ENCODE measurements around the gene TET3. TPM values are rescaled to one million over a fixed set of nuclear protein-coding genes. Genes with fewer than 3 reads are reported as not detected.

Gene TET3
- total and polyA plus RNA-seq, 2 of the 4 experiments (the other 2 are of a cell fraction) = 1.6 to 1.8 TPM

- Histone ChIP-seq H3K18ac (ENCODE audit: low read depth, low read length) (no peak overlapping the region), H2BK15ac (ENCODE audit: low read depth, low read length) (no peak overlapping the region), H2AK5ac (ENCODE audit: low read depth, low read length) (no peak overlapping the region), H2BK5ac (ENCODE audit: low read depth, low read length, poor library complexity, severe bottlenecking) (no peak overlapping the region), H4K8ac (ENCODE audit: low read depth in 2 of 2, low read length in 2 of 2) (no peak overlapping the region), H4K5ac (ENCODE audit: low read depth, low read length) (no peak overlapping the region), H3K4ac (ENCODE audit: low read depth, low read length) (no peak overlapping the region), H3K27me3 (ENCODE audit: control insufficient read depth, insufficient read depth, low read length) (no peaks in the 10 kb centered on the region), H4K91ac (ENCODE audit: insufficient read depth, low read depth, low read length) (no peak overlapping the region), H4K20me1 (ENCODE audit: insufficient read depth, low read length) (peaks cover 90% of the 10 kb centered on the region), H3K4me1 (ENCODE audit: control insufficient read depth, insufficient read depth, low read length) (peaks cover 17% of the 10 kb centered on the region), H3K56ac (ENCODE audit: extremely low read depth, insufficient read depth, low read length) (no peak overlapping the region), H2AFZ (replicated peaks; ENCODE audit: low read length, poor library complexity) (no peak overlapping the region), H3K4me2 (ENCODE audit: low read depth, low read length) (no peak overlapping the region; the same call in 1 of the 2 replicates), H3K23ac (ENCODE audit: low read depth, low read length) (no peak overlapping the region), H3K4me3 (ENCODE audit: insufficient read depth, low read depth, low read length) (no peak overlapping the region), H3K79me1 (ENCODE audit: low read depth in 1 of 2, low read length in 2 of 2) (peaks cover 49 to 80% of the 10 kb centered on the region in 2 experiments), H2AK9ac (replicated peaks; ENCODE audit: low read depth, low read length, poor library complexity) (no peak overlapping the region), H3K9ac (ENCODE audit: low read depth, low read length) (no peak overlapping the region), H3K9me3 (ENCODE audit: control insufficient read depth, insufficient read depth, low read length) (no peaks in the 10 kb centered on the region), H3K9me1 (ENCODE audit: insufficient read depth, low read length) (peaks cover 32% of the 10 kb centered on the region), H3K27ac (ENCODE audit: insufficient read depth, low read length) (no peak overlapping the region), H2BK20ac (ENCODE audit: low read depth, low read length) (no peak overlapping the region), H2BK120ac (ENCODE audit: low read depth, low read length) (no peak overlapping the region), H3K14ac (replicated peaks; ENCODE audit: low read depth, low read length) (0 out of 2 replicates have a peak overlapping the region, but pooled peaks have one; percentile 26), H3K36me3 (ENCODE audit: control insufficient read depth, insufficient read depth, low read length) (peaks cover 13% of the 10 kb centered on the region)
- in situ Hi-C loops (cut with MboI; ENCODE audit: low sequenced_read_pairs) = no loop called here
- dilution Hi-C loops (cut with HindIII; ENCODE audit: low sequenced_read_pairs, unreplicated experiment) = no loop called here
- intact Hi-C loops (cut with micrococcal nuclease) = no loop called here
- ChIA-PET POLR2A (ENCODE audit: unreplicated experiment) (no interaction called here), CTCF (interaction anchor here (0.7 kb wide), 1 partner anchor 13 kb away, joined by 3 read pairs; no protein-coding TSS in a partner anchor)
- BruUV-seq (replicated peaks) = no TSS peak
- DNase-seq = no peak
- ATAC-seq (ENCODE audit: low read depth) = no peak
- 80% methylated on average over 1 of the region's 4 CpGs; no CpG with 5 or more reads in 1 of the 2 experiments for WGBS, 2 experiments (ENCODE audit: extremely low coverage in 2 of 2, insufficient read length in 1 of 2)
- TF ChIP-seq SMC3 (IDR thresholded peaks at IDR 0.05; ENCODE audit: low read depth, low read length) = no peak
- no peak for TF ChIP-seq RFX5 (IDR thresholded peaks at IDR 0.05; ENCODE audit: low read depth, low read length)
- no peak for TF ChIP-seq CTCF (conservative IDR thresholded peaks at IDR 0.05; ENCODE audit: low read depth, low read length)
- TF ChIP-seq MXI1 (IDR thresholded peaks at IDR 0.05; ENCODE audit: borderline replicate concordance, low read depth, low read length) = no peak
- TF ChIP-seq NFE2L2 (IDR thresholded peaks at IDR 0.05; ENCODE audit: low read depth, low read length) = no peak
- TF ChIP-seq RCOR1 (IDR thresholded peaks at IDR 0.05; ENCODE audit: insufficient replicate concordance, low read length) = no peak
- no peak for TF ChIP-seq CEBPB (IDR thresholded peaks at IDR 0.05; ENCODE audit: low read depth, low read length)
- TF ChIP-seq, protein P1, sequence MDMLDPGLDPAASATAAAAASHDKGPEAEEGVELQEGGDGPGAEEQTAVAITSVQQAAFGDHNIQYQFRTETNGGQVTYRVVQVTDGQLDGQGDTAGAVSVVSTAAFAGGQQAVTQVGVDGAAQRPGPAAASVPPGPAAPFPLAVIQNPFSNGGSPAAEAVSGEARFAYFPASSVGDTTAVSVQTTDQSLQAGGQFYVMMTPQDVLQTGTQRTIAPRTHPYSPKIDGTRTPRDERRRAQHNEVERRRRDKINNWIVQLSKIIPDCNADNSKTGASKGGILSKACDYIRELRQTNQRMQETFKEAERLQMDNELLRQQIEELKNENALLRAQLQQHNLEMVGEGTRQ (IDR thresholded peaks at IDR 0.05; ENCODE audit: low read depth, low read length) = no peak
- no peak for TF ChIP-seq MAZ (IDR thresholded peaks at IDR 0.05; ENCODE audit: borderline replicate concordance, low read depth, low read length)
- TF ChIP-seq, protein P2, sequence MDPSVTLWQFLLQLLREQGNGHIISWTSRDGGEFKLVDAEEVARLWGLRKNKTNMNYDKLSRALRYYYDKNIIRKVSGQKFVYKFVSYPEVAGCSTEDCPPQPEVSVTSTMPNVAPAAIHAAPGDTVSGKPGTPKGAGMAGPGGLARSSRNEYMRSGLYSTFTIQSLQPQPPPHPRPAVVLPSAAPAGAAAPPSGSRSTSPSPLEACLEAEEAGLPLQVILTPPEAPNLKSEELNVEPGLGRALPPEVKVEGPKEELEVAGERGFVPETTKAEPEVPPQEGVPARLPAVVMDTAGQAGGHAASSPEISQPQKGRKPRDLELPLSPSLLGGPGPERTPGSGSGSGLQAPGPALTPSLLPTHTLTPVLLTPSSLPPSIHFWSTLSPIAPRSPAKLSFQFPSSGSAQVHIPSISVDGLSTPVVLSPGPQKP (IDR thresholded peaks at IDR 0.05; ENCODE audit: borderline replicate concordance, low read depth, low read length) = no peak
- no peak for TF ChIP-seq FOS (IDR thresholded peaks at IDR 0.05; ENCODE audit: low read depth, low read length)
- no peak for TF ChIP-seq MAFK (IDR thresholded peaks at IDR 0.05; ENCODE audit: low read depth, low read length)
- TF ChIP-seq POLR2A (IDR thresholded peaks at IDR 0.05; ENCODE audit: low read depth, low read length) = no peak
- no peak for TF ChIP-seq RAD21 (IDR thresholded peaks at IDR 0.05; ENCODE audit: low read length)
- TF ChIP-seq CHD1 (IDR thresholded peaks at IDR 0.05; ENCODE audit: low read depth, low read length) = no peak
Observed at GRCh38 chr2:73937103-73937885, 47.4 kb upstream of the TET3 start.
